ENCODE results near the gene EEF2KMT.
"Not testable (repeated sequence)": the region's sequence is repeated elsewhere in the genome, so short reads cannot be mapped to it uniquely, and the experiment has no call there.

Gene EEF2KMT

GRCh38 chr16:5071341-5071680 is 26.3 kb downstream of the EEF2KMT start:
- no peak for DNase-seq (ENCODE audit: low read depth in 2 of 3, low spot score in 1 of 3)

GRCh38 chr16:5070431-5071186 is 27.0 kb downstream of the EEF2KMT start:
- DNase-seq (ENCODE audit: low read depth in 2 of 3, low spot score in 1 of 3) = no peak

GRCh38 chr16:5069854-5070253 is 27.7 kb downstream of the EEF2KMT start:
- no peak for DNase-seq (ENCODE audit: low read depth in 2 of 3, low spot score in 1 of 3)

GRCh38 chr16:5069048-5069447 is 28.5 kb downstream of the EEF2KMT start:
- DNase-seq (ENCODE audit: low read depth in 2 of 3, low spot score in 1 of 3) = no peak

GRCh38 chr16:5066511-5066910 is 31.1 kb downstream of the EEF2KMT start:
- no peak for DNase-seq (ENCODE audit: low read depth in 2 of 3, low spot score in 1 of 3)

GRCh38 chr16:5065813-5066212 is 31.8 kb downstream of the EEF2KMT start, which contains the start of gene C16orf89:
Gene C16orf89, minus strand, starts transcription at chr16:5065956. Its CDS starts 48 bp downstream, at chr16:5065908.
- DNase-seq (ENCODE audit: low read depth in 2 of 3, low spot score in 1 of 3) = no peak

- DNase-seq (ENCODE audit: low read depth in 2 of 3, low spot score in 1 of 3) = no peak
These were observed 32.3 kb downstream of the EEF2KMT start for GRCh38 chr16:5065326-5065725.

GRCh38 chr16:5064915-5065314 is 32.7 kb downstream of the EEF2KMT start:
- DNase-seq (ENCODE audit: low read depth in 2 of 3, low spot score in 1 of 3) = no peak

GRCh38 chr16:5062790-5063765 is 34.5 kb downstream of the EEF2KMT start:
- no peak for DNase-seq (ENCODE audit: low read depth in 2 of 3, low spot score in 1 of 3)

- DNase-seq (ENCODE audit: low read depth in 2 of 3, low spot score in 1 of 3) = no peak
These were observed 35.5 kb downstream of the EEF2KMT start for GRCh38 chr16:5062051-5062450.

GRCh38 chr16:5060073-5060641 is 37.4 kb downstream of the EEF2KMT start:
- no peak for DNase-seq (ENCODE audit: low read depth in 2 of 3, low spot score in 1 of 3)

GRCh38 chr16:5059386-5060072 is 38.1 kb downstream of the EEF2KMT start:
- no peak for DNase-seq (ENCODE audit: low read depth in 2 of 3, low spot score in 1 of 3)

GRCh38 chr16:5058476-5058875 is 39.1 kb downstream of the EEF2KMT start:
- DNase-seq (ENCODE audit: low read depth in 2 of 3, low spot score in 1 of 3) = no peak

- peak; percentile 15 to 27 (median 23) for DNase-seq (ENCODE audit: low read depth in 2 of 3, low spot score in 1 of 3)
These were observed 41.2 kb downstream of the EEF2KMT start for GRCh38 chr16:5056352-5056751.

- no peak for DNase-seq (ENCODE audit: low read depth in 2 of 3, low spot score in 1 of 3)
These were observed 42.4 kb downstream of the EEF2KMT start for GRCh38 chr16:5054876-5055865.

- no peak for DNase-seq (ENCODE audit: low read depth in 2 of 3, low spot score in 1 of 3)
These were observed 50.7 kb downstream of the EEF2KMT start for GRCh38 chr16:5046914-5047313.

GRCh38 chr16:5045499-5046115 is 52.0 kb downstream of the EEF2KMT start:
- DNase-seq (ENCODE audit: low read depth in 2 of 3, low spot score in 1 of 3) = no peak

- not testable (repeated sequence) for DNase-seq (ENCODE audit: low read depth in 2 of 3, low spot score in 1 of 3)
These were observed 53.0 kb downstream of the EEF2KMT start for GRCh38 chr16:5044581-5044980.

- no peak for DNase-seq (ENCODE audit: low read depth in 2 of 3, low spot score in 1 of 3)
These were observed 53.5 kb downstream of the EEF2KMT start for GRCh38 chr16:5044011-5044540.
